A673 (cell line): ENCODE measurements around the gene CAMK1D. TPM values are rescaled to one million over a fixed set of nuclear protein-coding genes. Genes with fewer than 3 reads are reported as not detected.
A peak's percentile ranks its signal among the peaks of the same experiment; 100 is the strongest.

Source experiments
- BruUV-seq: library from RNA; stranded (reverse); fragments of 400-500 nt; replicated peaks from 2 replicates; lab custom pipeline; 2021; lab: Mats Ljungman, UMichigan
- CTCF ChIA-PET: fragments of 300-600 bp; sonication (Branson Sonifier 250); formaldehyde crosslinking; loops from one replicate; lab custom pipeline; 2022; ENCODE audit warnings: antibody characterized with exemption; lab: Charles Lee
- POLR2A ChIA-PET: fragments of 300-600 bp; sonication (Branson Sonifier 250); formaldehyde crosslinking; loops from one replicate; lab custom pipeline; 2022; ENCODE audit warnings: antibody characterized with exemption; ENCODE audit not compliant: low non-redundant PET; lab: Charles Lee
- DNase-seq: peaks from one replicate; pipeline ENCODE4 v3.0.0-alpha.2; 2015; ENCODE audit warnings: low spot score
- H3K27ac ChIP-seq: fragments of 200-600 bp; sonication (generic); 2 replicates; pipeline ENCODE4 v1.5.1; 2016; ENCODE audit warnings: mixed run types, low read depth, mild to moderate bottlenecking, mixed read lengths, antibody characterized with exemption, low read length; ENCODE audit not compliant: poor library complexity, severe bottlenecking
- H3K27me3 ChIP-seq: fragments of 200-600 bp; sonication (generic); replicated peaks from 2 replicates; pipeline ENCODE4 v1.6.1; 2017; ENCODE audit warnings: mixed run types, low read depth, mild to moderate bottlenecking, mixed read lengths, antibody characterized with exemption, low read length; ENCODE audit not compliant: insufficient read depth, poor library complexity
- H3K36me3 ChIP-seq: fragments of 200-600 bp; sonication (generic); 2 replicates; pipeline ENCODE4 v1.6.1; 2016; ENCODE audit warnings: mixed run types, mild to moderate bottlenecking, mixed read lengths, antibody characterized with exemption, low read length; ENCODE audit not compliant: insufficient read depth, poor library complexity, severe bottlenecking
- H3K4me1 ChIP-seq: fragments of 200-600 bp; sonication (generic); 2 replicates; pipeline ENCODE4 v1.6.1; 2017; ENCODE audit warnings: mixed run types, mild to moderate bottlenecking, mixed read lengths, antibody characterized with exemption, low read length; ENCODE audit not compliant: insufficient read depth, poor library complexity, severe bottlenecking
- H3K4me3 ChIP-seq: fragments of 200-600 bp; sonication (generic); 2 replicates; pipeline ENCODE4 v1.5.1; 2016; ENCODE audit warnings: low read depth, mixed run types, mild to moderate bottlenecking, mixed read lengths, low read length; ENCODE audit not compliant: poor library complexity, severe bottlenecking
- H3K9me3 ChIP-seq: fragments of 200-600 bp; sonication (generic); 2 replicates; pipeline ENCODE4 v1.6.1; 2016; ENCODE audit warnings: mixed run types, low read depth, mild to moderate bottlenecking, mixed read lengths, antibody characterized with exemption, low read length; ENCODE audit not compliant: poor library complexity, severe bottlenecking
- CTCF ChIP-seq: fragments of 300-800, 200-600 bp; sonication (generic); conservative IDR thresholded peaks from 2 replicates; pipeline ENCODE4 v1.5.1; 2017; ENCODE audit warnings: low read depth, mild to moderate bottlenecking, antibody characterized with exemption, low read length, moderate library complexity, mixed read lengths
- EZH2 ChIP-seq: fragments of 200-600 bp; sonication (generic); IDR thresholded peaks from 2 replicates; pipeline ENCODE4 v1.6.1; 2017; ENCODE audit warnings: borderline replicate concordance, low read depth, mild to moderate bottlenecking, mixed read lengths, antibody characterized with exemption, low read length; ENCODE audit not compliant: poor library complexity, severe bottlenecking
- intact Hi-C: fragments of 100-400 bp; cut with micrococcal nuclease; formaldehyde crosslinking; loops from one replicate; pipeline ENCODE4 v1.10.0; 2022; ENCODE audit not compliant: unreplicated experiment
- total RNA-seq: library from RNA; stranded (reverse); gene quantifications from 2 replicates; pipeline ENCODE4 v1.2.3, GENCODE V29; 2021

Gene CAMK1D
- total RNA-seq, 1 experiment from 2014 or later, result 23.7 TPM

GRCh38 chr10:12704488-12704887, 355.1 kb downstream of the CAMK1D start:
- no peak overlapping the region for H3K4me3 ChIP-seq
- CTCF ChIA-PET, result interaction anchor here (1.0 kb wide), 1 partner anchor 440 kb away, joined by 3 read pairs; no protein-coding TSS in a partner anchor
- no peak for DNase-seq
- H3K9me3 ChIP-seq, result no peaks in the 10 kb centered on the region
- H3K4me1 ChIP-seq, result peaks cover 31% of the 10 kb centered on the region
- H3K27ac ChIP-seq, result no peak overlapping the region
- no peak for TF ChIP-seq CTCF
- TF ChIP-seq EZH2, result no peak
- intact Hi-C loops, result loop anchor here (10.0 kb wide), 1 partner anchor 360 kb away; the partner anchor contains the start of gene CAMK1D
- no peaks in the 10 kb centered on the region for H3K27me3 ChIP-seq
- BruUV-seq, result no TSS peak
- POLR2A ChIA-PET, result no interaction called here
- H3K36me3 ChIP-seq, result no peaks in the 10 kb centered on the region

GRCh38 chr10:12705943-12706342, 356.6 kb downstream of the CAMK1D start:
- Histone ChIP-seq H3K27me3 (no peaks in the 10 kb centered on the region), H3K4me3 (no peak overlapping the region), H3K9me3 (no peaks in the 10 kb centered on the region), H3K27ac (no peak overlapping the region), H3K36me3 (no peaks in the 10 kb centered on the region), H3K4me1 (peaks cover 45% of the 10 kb centered on the region)
- ChIA-PET CTCF (no interaction called here), POLR2A (no interaction called here)
- no peak for TF ChIP-seq EZH2
- no peak for TF ChIP-seq CTCF
- DNase-seq, result no peak
- BruUV-seq, result no TSS peak
- intact Hi-C loops, result loop anchor here (10.0 kb wide), 1 partner anchor 361 kb away; the partner anchor contains the start of gene CAMK1D

- peak; percentile 70 for DNase-seq
- no peaks in the 10 kb centered on the region for H3K9me3 ChIP-seq
- H3K27ac ChIP-seq, result peak overlapping the region; percentile 63
- BruUV-seq, result no TSS peak
- POLR2A ChIA-PET, result interaction anchor here (0.6 kb wide), 2 partner anchors 42 to 160 kb away, joined by 4 to 5 read pairs; no protein-coding TSS in a partner anchor
- TF ChIP-seq EZH2 (no peak), CTCF (peak; percentile 46; the same call in 1 of the 2 replicates)
- H3K4me3 ChIP-seq, result no peak overlapping the region
- H3K4me1 ChIP-seq, result peaks cover 58% of the 10 kb centered on the region
- intact Hi-C loops, result loop anchor here (10.0 kb wide), 1 partner anchor 363 kb away; the partner anchor contains the start of gene CAMK1D
- H3K27me3 ChIP-seq, result no peaks in the 10 kb centered on the region
- CTCF ChIA-PET, result interaction anchor here (0.6 to 1.3 kb wide), 3 partner anchors 51 to 493 kb away, joined by 3 to 4 read pairs (median 3); no protein-coding TSS in a partner anchor
- H3K36me3 ChIP-seq, result no peaks in the 10 kb centered on the region
Observed at GRCh38 chr10:12707461-12708185, 358.3 kb downstream of the CAMK1D start.
